Trophoblast cell (in vitro differentiated cells and primary cell): ENCODE measurements around the gene PHF14.
A peak's percentile ranks its signal among the peaks of the same experiment; 100 is the strongest.

Experiments used
- DNase-seq, 2 donors: peaks; one replicate each; pipeline ENCODE4 v3.0.0-alpha.2; 2016
- H2AFZ ChIP-seq: 2 replicates; pipeline ENCODE4 v1.6.1; 2013; ENCODE audit warnings: low read length, moderate library complexity, mild to moderate bottlenecking; ENCODE audit not compliant: insufficient read depth, poor library complexity
- H2AK5ac ChIP-seq: 2 replicates; pipeline ENCODE4 v1.6.1; 2013; ENCODE audit warnings: mild to moderate bottlenecking, low read length
- H2BK120ac ChIP-seq: 2 replicates; pipeline ENCODE4 v1.6.1; 2013; ENCODE audit warnings: low read length, mild to moderate bottlenecking, moderate library complexity; ENCODE audit not compliant: insufficient read depth, poor library complexity
- H2BK12ac ChIP-seq: 2 replicates; pipeline ENCODE4 v1.6.1; 2013; ENCODE audit warnings: mild to moderate bottlenecking, low read length, moderate library complexity
- H2BK5ac ChIP-seq: 2 replicates; pipeline ENCODE4 v1.6.1; 2013; ENCODE audit warnings: low read length, low read depth, moderate library complexity, mild to moderate bottlenecking; ENCODE audit not compliant: poor library complexity
- H3K14ac ChIP-seq: 2 replicates; pipeline ENCODE4 v1.6.1; 2013; ENCODE audit warnings: mild to moderate bottlenecking, low read length
- H3K18ac ChIP-seq: 2 replicates; pipeline ENCODE4 v1.6.1; 2013; ENCODE audit warnings: mild to moderate bottlenecking, low read length
- H3K23ac ChIP-seq: 2 replicates; pipeline ENCODE4 v1.6.1; 2013; ENCODE audit warnings: low read length
- H3K27ac ChIP-seq: 2 replicates; pipeline ENCODE4 v1.5.1; 2013; ENCODE audit warnings: low read depth, mild to moderate bottlenecking, inconsistent platforms, low read length, moderate library complexity
- H3K27me3 ChIP-seq: 2 replicates; pipeline ENCODE4 v1.6.1; 2013; ENCODE audit warnings: inconsistent platforms, mild to moderate bottlenecking, low read length, moderate library complexity; ENCODE audit not compliant: insufficient read depth
- H3K36me3 ChIP-seq, 2 experiments: 1 replicate in 1 of 2; 2 replicates in 1 of 2; pipeline ENCODE4 v1.6.1; 2013; ENCODE audit warnings: low read length in 2 of 2, mild to moderate bottlenecking in 2 of 2, moderate library complexity in 1 of 2; ENCODE audit not compliant: insufficient read depth in 2 of 2, control insufficient read depth in 1 of 2
- H3K4ac ChIP-seq: 2 replicates; pipeline ENCODE4 v1.6.1; 2013; ENCODE audit warnings: low read depth, mild to moderate bottlenecking, low read length, moderate library complexity
- H3K4me1 ChIP-seq, 2 experiments: 1 replicate in 1 of 2; 2 replicates in 1 of 2; pipeline ENCODE4 v1.6.1; 2013; ENCODE audit warnings: low read length in 2 of 2, mild to moderate bottlenecking in 2 of 2, moderate library complexity in 1 of 2; ENCODE audit not compliant: insufficient read depth in 2 of 2, control insufficient read depth in 1 of 2
- H3K4me2 ChIP-seq: 2 replicates; pipeline ENCODE4 v1.6.1; 2013; ENCODE audit warnings: inconsistent platforms, mild to moderate bottlenecking, low read length, moderate library complexity
- H3K4me3 ChIP-seq: 2 replicates; pipeline ENCODE4 v1.5.1; 2013; ENCODE audit warnings: mild to moderate bottlenecking, low read depth, low read length, inconsistent platforms
- H3K79me1 ChIP-seq: one replicate; pipeline ENCODE4 v1.6.1; 2013; ENCODE audit warnings: low read length
- H3K79me2 ChIP-seq: 2 replicates; pipeline ENCODE4 v1.6.1; 2013; ENCODE audit warnings: low read length, mild to moderate bottlenecking; ENCODE audit not compliant: control insufficient read depth, insufficient read depth, poor library complexity
- H3K9ac ChIP-seq: 2 replicates; pipeline ENCODE4 v1.6.1; 2013; ENCODE audit warnings: mild to moderate bottlenecking, low read length
- H3K9me3 ChIP-seq: 2 replicates; pipeline ENCODE4 v1.6.1; 2013; ENCODE audit warnings: low read depth, mild to moderate bottlenecking, control low read depth, inconsistent platforms, low read length; ENCODE audit not compliant: insufficient read depth
- H4K12ac ChIP-seq: 2 replicates; pipeline ENCODE4 v1.6.1; 2013; ENCODE audit warnings: low read depth, mild to moderate bottlenecking, low read length, moderate library complexity
- H4K8ac ChIP-seq: 2 replicates; pipeline ENCODE4 v1.6.1; 2013; ENCODE audit warnings: low read depth, mild to moderate bottlenecking, low read length, moderate library complexity
- H4K91ac ChIP-seq: one replicate; pipeline ENCODE4 v1.6.1; 2013; ENCODE audit warnings: low read depth, mild to moderate bottlenecking, low read length, moderate library complexity
- WGBS: extraction: QIAGEN DNeasy Blood & Tissue Kit; methylation state at CpG from one replicate; pipeline ENCODE4 v1.1.7; 2013; ENCODE audit warnings: missing lambda C conversion rate; ENCODE audit not compliant: insufficient read length, insufficient coverage; ENCODE audit errors: extremely low coverage; 5-methylcytosine and 5-hydroxymethylcytosine counted together

Gene PHF14

GRCh38 chr7:11069591-11069990 lies 95.9 kb downstream of the PHF14 start:
- Histone ChIP-seq H3K4me2 (no peak overlapping the region), H4K8ac (no peak overlapping the region), H3K79me2 (no peaks in the 10 kb centered on the region), H2BK5ac (no peak overlapping the region), H3K23ac (no peak overlapping the region), H3K27me3 (no peaks in the 10 kb centered on the region), H3K27ac (no peak overlapping the region), H3K14ac (no peak overlapping the region), H3K4me1 (no peaks in the 10 kb centered on the region), H4K91ac (no peak overlapping the region), H3K9me3 (no peaks in the 10 kb centered on the region), H3K79me1 (no peaks in the 10 kb centered on the region), H2BK12ac (no peak overlapping the region), H2BK120ac (no peak overlapping the region), H4K12ac (no peak overlapping the region), H2AK5ac (no peak overlapping the region), H3K9ac (no peak overlapping the region), H3K4ac (no peak overlapping the region), H3K36me3 (peaks cover 0 to 4% of the 10 kb centered on the region in 2 experiments), H3K18ac (no peak overlapping the region), H3K4me3 (no peak overlapping the region), H2AFZ (no peak overlapping the region)
- no CpG with 5 or more reads among the region's 3 CpGs for WGBS
- no peak for DNase-seq

DNA sequence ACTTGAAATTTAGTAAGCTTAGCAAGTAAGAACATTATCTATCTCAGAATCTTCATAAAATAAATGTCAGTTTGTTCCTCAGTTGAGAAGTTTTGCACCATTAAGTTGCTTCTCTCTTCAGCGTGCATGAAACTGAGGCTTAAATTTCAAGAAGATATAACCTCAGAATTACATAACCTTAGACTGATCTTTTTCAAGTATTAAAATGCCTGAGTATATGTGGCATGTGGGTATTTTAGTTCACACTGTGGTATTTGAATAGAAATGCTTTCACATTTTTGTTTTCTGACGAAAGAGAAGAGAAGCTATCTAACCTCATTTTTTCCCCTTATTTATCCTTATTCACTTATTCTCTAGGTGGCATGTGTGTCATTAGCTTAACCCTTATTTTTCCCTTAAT lies 104.1 kb downstream of the PHF14 start:
- Histone ChIP-seq H3K27ac (no peak overlapping the region), H3K79me1 (no peaks in the 10 kb centered on the region), H2BK120ac (no peak overlapping the region), H3K4me3 (no peak overlapping the region), H4K91ac (no peak overlapping the region), H4K12ac (no peak overlapping the region), H3K79me2 (no peaks in the 10 kb centered on the region), H3K4ac (no peak overlapping the region), H2BK5ac (no peak overlapping the region), H3K14ac (no peak overlapping the region), H3K27me3 (no peaks in the 10 kb centered on the region), H3K9me3 (peaks cover under 1% of the 10 kb centered on the region), H3K23ac (no peak overlapping the region), H3K4me2 (no peak overlapping the region), H2BK12ac (no peak overlapping the region), H3K9ac (no peak overlapping the region), H4K8ac (no peak overlapping the region), H3K18ac (no peak overlapping the region), H2AK5ac (no peak overlapping the region), H2AFZ (no peak overlapping the region), H3K4me1 (no peaks in the 10 kb centered on the region), H3K36me3 (peaks cover 0 to 8% of the 10 kb centered on the region in 2 experiments)
- WGBS, result no CpG with 5 or more reads among the region's 2 CpGs
- peak in 1 of 2 donors; percentile 78 for DNase-seq

DNA sequence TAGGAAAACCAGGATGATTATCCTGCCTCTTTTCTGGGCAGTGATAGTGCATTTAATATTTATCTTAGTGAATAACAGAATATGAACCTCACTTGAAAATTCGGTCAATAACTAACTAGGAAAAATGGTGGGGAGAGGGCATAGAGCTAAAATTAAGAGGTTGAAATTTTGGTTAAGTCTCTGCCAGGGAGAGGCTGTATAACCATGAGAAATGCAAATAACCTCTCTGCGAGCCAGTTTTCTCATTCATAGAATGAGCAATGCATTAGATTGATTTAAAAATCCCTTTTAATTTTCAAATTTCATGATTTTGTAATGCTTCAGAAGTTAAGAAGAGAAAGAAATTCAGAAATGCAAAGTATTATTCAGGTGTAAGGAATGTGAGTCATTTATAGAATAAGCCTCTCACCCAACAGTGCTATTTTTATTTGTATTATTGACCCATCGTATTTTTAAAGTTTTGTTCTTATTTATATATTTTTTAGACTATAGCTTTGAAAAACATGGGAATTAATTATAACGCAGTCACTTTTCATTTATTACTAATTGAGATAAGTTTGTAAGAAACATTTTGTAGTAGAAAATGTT lies 104.7 kb downstream of the PHF14 start:
- H2BK120ac ChIP-seq, result no peak overlapping the region
- H2AFZ ChIP-seq, result no peak overlapping the region
- peaks cover 0 to 8% of the 10 kb centered on the region in 2 experiments for H3K36me3 ChIP-seq
- H4K12ac ChIP-seq, result no peak overlapping the region
- H3K14ac ChIP-seq, result no peak overlapping the region
- H2BK12ac ChIP-seq, result no peak overlapping the region
- no peak overlapping the region for H3K4me2 ChIP-seq
- no peak for DNase-seq
- H3K18ac ChIP-seq, result no peak overlapping the region
- H2AK5ac ChIP-seq, result no peak overlapping the region
- peaks cover 3% of the 10 kb centered on the region for H3K9me3 ChIP-seq
- no peak overlapping the region for H3K23ac ChIP-seq
- no peak overlapping the region for H2BK5ac ChIP-seq
- no peak overlapping the region for H4K91ac ChIP-seq
- H4K8ac ChIP-seq, result no peak overlapping the region
- no peak overlapping the region for H3K27ac ChIP-seq
- WGBS, result no CpG with 5 or more reads among the region's 4 CpGs
- no peak overlapping the region for H3K4ac ChIP-seq
- H3K27me3 ChIP-seq, result no peaks in the 10 kb centered on the region
- H3K4me1 ChIP-seq, result no peaks in the 10 kb centered on the region
- no peak overlapping the region for H3K9ac ChIP-seq
- H3K79me2 ChIP-seq, result no peaks in the 10 kb centered on the region
- H3K79me1 ChIP-seq, result no peaks in the 10 kb centered on the region
- H3K4me3 ChIP-seq, result no peak overlapping the region

DNA sequence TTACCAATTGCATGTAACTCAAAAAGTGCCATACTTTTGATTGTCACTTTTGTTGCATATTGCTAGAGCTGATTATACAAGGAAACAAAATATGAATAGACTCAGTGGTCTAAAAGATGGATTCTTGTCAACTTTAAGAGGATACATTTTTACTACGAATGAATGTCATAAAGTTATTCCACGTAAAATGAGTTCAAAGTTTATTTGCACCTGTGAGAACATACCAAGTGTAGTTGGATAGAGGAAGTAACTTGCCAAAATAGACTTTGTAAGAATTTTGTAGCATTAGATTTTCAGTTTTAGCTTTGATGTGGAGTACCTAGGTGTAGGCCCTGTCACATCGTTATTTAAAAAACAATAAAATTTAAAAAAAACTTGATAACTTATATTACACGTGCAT lies 106.2 kb downstream of the PHF14 start:
- H3K27ac ChIP-seq, result no peak overlapping the region
- no peak overlapping the region for H4K8ac ChIP-seq
- H4K12ac ChIP-seq, result no peak overlapping the region
- no peak overlapping the region for H2BK120ac ChIP-seq
- H3K18ac ChIP-seq, result no peak overlapping the region
- H4K91ac ChIP-seq, result no peak overlapping the region
- no peak overlapping the region for H3K4me3 ChIP-seq
- no peak overlapping the region for H3K14ac ChIP-seq
- H3K4ac ChIP-seq, result no peak overlapping the region
- no peak for DNase-seq
- no peaks in the 10 kb centered on the region for H3K79me1 ChIP-seq
- H3K9me3 ChIP-seq, result peaks cover 3% of the 10 kb centered on the region
- H3K4me2 ChIP-seq, result no peak overlapping the region
- no CpG with 5 or more reads among the region's 4 CpGs for WGBS
- H3K4me1 ChIP-seq, result no peaks in the 10 kb centered on the region
- H2BK12ac ChIP-seq, result no peak overlapping the region
- H2AK5ac ChIP-seq, result no peak overlapping the region
- H3K27me3 ChIP-seq, result no peaks in the 10 kb centered on the region
- no peak overlapping the region for H3K9ac ChIP-seq
- H3K36me3 ChIP-seq, result peaks cover 0 to 6% of the 10 kb centered on the region in 2 experiments
- no peaks in the 10 kb centered on the region for H3K79me2 ChIP-seq
- no peak overlapping the region for H3K23ac ChIP-seq
- no peak overlapping the region for H2AFZ ChIP-seq
- no peak overlapping the region for H2BK5ac ChIP-seq
